Measurements from ENCODE around the gene SMIM9.

SMIM9 gene

DNA sequence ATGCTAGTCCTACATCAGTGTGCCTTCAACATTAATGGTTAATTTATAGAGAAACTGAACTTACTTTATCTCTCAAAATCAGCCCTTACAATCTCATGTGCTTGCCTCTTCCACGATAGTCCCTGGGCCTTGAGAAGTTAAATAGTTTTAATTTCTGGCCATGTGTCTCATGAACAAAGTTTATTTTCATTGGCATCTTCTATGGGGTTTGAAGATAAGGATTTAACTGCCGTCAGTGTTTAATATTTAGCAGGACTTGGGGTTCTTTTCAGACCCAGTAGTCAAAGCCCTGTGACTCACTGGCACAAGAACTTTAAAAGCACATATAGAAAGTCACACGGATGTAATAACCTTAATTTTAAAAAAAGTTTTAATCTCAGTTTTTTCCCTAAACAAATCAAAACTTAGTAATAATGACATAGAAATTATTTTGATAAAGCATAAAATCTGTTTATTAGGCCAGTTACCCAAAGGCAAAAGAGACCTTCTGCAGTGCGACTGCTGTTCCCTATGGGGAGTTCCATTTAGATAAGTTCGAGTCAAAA, 19.1 kb downstream of the SMIM9 start:
- DNase-seq (ENCODE audit: low spot score), result peak; percentile 34

DNA sequence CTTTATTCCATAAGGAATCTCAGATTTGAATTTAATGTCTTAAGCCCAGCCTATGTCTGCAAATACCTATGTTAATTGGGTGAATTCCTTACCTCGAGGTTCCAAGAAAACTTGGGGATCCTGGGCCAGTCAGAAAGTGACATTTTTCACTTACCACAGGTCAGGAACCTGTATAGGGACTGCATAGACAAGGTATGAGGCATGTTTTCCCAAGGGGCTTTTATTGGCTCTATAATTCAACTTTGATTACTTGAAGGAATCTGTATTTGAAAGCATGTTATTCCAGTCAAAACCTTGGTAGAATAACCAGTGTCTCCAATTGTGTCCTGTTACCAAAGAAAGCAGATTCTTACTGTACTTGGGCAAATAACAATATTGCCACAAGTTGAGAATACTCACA, 20.7 kb downstream of the SMIM9 start:
- DNase-seq (ENCODE audit: low spot score), result no peak

DNA sequence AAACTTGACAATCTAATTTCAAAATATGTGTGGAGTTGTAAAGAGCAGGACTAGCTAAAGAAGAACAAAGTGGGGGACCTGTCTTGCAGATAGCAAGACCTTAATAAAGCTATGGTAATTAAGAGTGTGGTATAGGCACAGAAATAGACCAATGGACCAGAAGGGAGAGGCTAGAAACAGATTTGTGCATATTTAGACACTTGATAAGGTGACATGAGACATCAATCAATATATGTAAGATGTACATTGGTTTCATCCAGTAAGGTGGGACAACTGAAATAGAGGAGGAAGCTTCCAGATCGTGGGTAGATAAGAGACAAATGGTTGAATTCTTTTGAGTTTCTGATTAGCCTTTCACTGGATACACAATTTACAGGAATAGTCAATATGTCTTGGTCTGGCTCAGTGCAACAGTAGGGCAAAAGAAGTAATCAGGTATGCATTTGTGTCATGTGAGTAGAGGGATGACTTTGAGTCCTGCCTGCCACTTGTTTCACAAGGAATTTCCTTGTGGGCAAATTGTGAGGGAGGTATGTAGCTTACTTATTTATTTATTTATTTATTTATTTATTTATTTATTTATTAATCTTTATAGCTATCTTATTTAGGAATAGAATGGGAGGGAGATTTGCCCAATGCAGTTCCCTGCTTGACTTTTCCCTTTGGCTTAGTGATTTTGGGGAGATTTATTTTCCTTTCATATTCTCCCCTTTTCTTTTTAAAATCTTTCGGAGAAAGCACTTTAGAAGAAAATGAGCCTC, 21.9 kb downstream of the SMIM9 start:
- no peak for DNase-seq (ENCODE audit: low spot score)

DNA sequence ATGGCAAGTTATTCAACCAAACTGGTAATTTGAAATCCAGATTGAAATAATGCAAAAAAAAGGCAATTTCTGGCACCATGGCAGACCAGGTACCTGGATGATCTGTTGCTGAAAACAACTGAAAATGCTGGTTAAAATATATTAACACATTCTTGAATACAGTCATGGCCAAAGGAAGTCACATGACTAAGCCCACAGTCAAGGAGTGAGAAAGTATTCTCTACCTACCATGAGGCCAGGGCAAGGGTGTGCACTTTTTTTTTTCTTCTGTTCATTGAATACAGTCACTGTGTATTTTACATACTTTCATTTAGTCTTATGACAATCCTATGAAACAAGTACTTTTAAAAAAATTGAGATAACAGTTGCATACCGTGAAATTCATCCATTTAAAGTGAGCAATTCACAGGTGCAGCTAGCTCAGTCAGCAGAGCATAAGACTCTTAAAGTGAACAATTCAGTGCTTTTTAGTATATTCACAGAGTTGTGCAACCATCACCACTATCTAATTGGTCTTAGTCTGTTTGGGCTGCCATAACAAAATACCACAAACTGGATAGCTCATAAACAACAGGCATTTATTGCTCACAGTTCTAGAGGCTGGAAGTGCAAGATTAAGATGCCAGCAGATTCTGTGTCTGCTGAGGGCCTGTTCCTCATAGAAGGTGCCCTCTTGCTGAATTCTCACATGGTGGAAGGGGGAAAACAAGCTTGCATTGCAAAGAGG, 24.4 kb downstream of the SMIM9 start:
- DNase-seq (ENCODE audit: low spot score), result no peak

DNA sequence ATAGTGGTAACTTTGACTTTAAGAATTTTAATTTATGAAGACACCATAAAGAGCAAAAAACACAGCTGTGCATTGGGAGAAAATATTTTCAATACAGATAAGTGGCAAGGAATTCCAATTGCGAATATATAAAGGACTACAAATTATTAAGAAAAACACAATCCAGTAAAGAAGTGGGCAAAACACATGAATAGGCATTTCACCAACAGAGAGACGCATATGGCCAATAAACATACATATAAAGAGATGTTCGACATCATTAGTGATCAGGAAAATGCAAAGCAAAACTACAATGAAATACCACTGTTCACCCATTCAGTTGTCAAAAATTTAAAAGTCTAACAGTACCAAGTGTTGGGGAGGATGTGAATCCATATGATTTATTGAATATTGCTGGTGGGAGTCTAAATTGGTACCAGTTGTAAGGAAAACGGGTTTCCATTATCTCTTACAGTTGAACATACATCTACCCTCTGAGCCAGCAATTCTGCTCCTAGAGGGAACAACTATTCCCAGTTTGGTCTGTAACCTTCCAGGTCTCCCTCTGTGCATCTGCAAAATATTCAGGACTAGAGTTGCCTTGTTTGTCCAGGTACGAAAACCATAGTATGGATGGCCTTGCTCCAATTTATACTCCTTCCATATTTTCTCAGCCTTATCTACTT, 27.5 kb downstream of the SMIM9 start:
- DNase-seq (ENCODE audit: low spot score), result no peak

DNA sequence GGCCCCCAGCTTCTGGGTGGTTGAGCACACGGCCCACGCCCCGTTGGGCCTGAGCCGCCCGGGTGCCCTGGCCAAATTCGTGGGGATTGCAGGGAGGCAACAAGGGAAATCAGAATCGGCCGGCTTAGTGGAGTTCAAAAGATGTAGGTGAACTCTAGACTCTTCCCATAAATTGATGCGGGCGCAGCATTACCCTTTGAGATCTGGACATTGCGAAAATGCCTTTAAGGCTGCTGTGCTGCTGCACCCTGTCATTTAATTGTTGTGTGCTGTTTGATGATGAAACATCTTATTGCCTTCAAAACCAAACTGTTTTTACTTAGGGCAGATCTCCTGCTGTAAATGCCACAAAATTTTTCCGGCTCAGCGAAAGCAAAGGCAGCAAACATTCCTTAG, 28.8 kb downstream of the SMIM9 start:
- DNase-seq (ENCODE audit: low spot score), result peak; percentile 27

DNA sequence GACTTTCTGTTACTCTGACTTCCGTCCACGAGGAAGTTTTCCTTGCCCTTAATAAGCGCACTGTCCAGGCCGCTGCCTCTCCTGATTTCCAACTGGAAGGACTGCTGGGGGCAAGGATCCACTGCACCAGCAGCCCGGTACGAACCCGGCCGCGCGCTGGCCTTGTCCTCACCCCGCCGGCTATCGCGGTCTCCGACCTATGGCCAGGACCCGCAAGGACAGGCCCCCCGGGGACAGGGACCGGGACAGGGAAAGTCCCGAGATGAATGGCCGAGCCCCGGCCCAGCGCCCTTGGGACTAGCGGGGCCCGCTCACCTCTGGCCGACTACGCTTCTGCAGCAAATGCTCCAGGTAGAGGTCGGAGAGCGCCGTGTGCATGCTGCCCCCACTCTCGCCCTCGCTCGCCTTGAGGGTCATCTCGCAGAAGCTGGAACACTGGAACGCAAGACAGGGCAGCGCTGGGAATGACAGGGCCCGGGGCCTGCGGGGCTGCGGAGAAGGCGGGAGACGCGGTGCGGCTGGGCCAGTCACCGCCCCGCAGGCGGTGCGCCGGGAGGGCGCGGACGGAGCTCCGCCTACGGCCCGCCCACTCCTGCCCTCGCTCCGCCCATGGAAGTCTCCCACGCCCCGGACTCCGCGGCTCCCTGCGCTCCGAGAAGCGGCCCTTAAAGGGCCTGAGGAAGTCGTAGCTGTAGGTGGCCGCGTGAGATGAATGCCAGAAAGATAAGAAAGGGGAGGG, 29.3 kb downstream of the SMIM9 start, which contains the start of gene MPP1:
Gene MPP1, minus strand, starts transcription at position 529 of the 739 bp plus-strand sequence. Its CDS starts 112 bp downstream, at position 417.
- DNase-seq (ENCODE audit: low spot score), result peak; percentile 70

DNA sequence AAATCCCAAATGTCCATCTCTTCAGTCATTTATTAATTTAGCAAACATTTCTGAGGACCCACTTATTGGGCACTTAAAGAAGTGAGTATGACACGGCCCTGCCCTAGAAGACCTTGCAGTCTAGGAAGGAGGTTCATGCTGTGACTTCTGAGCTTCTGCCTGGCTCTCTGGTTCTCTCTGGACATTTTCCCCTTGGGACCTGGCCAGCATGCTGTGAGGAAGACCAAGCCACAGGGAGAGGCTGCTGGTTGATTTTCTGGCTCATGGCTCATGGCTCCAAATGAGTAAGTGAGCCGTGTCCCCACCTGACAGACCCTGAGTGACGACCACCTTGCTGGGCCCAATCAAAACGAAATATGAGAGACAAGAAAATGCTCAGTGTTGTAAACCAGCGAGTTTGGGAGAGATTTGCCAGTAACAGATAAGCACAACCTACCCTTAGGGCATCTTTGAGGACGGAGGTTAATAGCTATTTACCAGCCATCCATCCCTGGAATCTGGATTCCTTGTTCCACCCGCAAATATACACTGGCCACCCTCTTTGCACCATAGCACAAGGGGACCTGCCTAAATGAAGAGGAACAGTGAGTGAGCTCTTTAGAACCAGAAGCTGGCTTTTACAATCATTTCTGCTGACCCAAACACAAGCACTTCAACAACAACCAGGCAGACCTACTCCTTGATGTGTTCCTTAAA, 30.1 kb downstream of the SMIM9 start:
- no peak for DNase-seq (ENCODE audit: low spot score)

DNA sequence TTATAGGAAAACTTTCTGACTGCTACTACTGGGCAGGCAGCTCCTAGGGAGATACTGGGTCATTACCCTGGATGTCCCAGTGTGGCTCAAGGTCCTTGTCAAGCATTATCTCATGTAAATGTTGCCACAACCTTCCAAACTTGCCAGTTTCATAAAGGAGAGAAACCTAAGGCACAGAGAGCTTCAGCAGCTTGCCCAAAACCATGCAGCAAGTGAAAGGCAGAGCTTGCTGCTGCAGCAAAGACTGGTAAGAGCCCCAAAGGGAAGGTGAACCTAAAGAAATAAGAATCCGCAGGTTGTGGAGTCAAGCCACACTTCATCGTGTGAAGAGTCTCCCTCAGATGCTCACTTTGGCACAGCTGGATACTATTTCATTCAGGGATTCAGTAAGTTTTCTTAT, 31.5 kb downstream of the SMIM9 start:
- no peak for DNase-seq (ENCODE audit: low spot score)

DNA sequence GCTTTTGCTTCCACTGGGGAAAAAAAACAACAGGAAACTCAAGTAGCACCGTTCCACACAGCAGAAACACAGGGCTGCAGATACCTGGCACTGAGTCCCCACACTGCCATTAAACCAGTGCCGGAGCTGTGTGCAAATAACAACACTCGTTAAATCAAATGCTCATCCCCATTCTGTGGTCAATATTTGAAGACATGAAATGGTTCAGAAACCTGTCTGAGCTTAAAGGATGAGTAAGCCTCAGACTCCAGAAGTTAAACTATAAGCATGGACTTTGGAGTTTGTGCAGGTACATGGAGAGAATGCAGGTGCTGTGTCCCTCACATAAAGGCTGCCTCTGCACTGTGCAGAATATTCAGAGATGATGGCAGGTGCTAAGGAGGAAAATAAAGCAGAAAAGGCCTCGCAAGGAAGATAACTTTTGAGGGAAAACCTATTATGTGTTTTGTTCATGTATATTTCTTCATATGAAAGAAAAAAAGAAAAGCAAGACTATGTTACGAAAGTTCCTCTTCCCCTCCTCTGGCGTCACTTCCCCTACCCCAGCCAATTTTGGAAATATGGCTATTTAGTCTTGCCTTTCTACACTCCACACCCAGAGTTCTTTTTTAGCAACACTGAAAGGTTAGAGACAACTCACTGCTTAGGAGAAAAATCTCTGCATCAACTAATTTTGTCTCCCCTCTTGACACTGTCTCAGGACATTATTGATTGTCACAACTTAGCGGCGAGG, 33.8 kb downstream of the SMIM9 start:
- DNase-seq (ENCODE audit: low spot score), result no peak

DNA sequence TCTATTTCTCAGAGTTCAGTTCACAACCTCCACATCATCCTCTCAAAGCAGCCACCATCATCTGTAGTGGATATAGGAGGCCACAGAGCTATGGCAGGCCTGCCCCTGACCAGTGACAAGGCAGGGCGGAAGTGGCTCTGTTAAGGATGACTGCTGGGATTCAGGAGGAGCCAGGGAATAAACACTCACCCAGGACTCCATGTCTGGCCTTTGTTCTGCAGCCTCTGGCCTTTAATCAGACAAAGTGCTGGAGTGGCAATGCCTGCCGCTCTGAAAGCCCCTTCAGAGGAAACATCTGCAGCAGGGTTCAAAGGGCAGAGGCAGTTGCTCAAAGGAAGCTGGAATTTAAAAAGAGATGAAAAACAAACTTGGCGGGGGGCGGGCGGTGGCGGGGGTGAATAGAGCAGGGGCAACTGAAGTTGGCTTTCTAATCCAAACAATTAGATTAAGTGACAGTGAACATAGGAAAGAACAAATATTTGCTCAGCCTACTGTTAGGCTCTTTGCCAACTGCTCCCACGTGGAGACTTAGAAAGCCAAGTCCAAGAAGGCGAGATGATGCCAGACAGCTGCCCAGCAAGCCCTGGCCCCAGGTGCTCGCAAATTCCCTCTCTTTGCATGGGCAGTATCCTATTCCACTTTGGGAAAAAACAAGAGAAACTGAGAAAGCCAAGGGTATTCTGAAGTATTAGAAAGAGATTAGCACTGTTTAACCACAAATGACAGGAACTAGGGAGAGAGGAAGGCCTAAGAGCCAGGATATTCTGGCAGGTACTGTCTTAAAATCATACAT, 34.7 kb downstream of the SMIM9 start:
- no peak for DNase-seq (ENCODE audit: low spot score)

DNA sequence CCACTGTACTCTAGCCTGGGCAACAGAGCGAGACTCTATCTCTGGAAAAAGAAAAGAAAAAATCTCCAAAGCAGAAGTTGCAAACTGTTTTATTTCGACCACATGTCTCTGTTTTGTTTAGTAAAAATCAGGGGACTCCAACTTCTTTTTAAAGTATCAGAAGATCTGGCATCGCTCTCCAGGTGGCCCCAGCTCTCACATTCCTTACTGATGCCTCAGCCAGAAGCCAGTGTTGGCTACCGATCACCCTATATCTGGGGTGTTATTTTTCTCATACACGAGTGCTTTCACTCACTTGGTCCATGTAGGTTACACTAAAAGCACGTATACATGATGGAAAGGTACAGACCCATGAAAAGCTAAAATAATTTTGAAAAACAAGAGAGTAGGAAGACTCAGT, 37.5 kb downstream of the SMIM9 start:
- DNase-seq (ENCODE audit: low spot score), result no peak

DNA sequence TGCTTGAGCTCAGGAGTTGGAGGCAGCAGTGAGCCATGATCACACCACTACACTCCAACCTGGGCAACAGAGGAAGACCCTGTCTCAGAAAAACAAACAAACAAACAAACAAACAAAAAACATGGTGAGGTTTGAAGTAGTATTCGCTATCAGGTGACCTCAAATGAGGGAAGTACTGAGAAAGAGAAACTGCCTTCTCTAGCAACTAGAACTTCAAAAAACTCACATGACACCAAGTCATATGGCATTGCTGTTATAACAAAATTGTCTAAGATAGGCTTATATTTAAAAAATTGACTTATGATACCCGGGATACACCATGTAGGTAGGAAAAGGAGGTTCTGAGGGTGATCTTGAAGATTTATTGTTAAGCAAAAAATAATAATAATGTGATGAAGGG, 39.4 kb downstream of the SMIM9 start:
- no peak for DNase-seq (ENCODE audit: low spot score)

DNA sequence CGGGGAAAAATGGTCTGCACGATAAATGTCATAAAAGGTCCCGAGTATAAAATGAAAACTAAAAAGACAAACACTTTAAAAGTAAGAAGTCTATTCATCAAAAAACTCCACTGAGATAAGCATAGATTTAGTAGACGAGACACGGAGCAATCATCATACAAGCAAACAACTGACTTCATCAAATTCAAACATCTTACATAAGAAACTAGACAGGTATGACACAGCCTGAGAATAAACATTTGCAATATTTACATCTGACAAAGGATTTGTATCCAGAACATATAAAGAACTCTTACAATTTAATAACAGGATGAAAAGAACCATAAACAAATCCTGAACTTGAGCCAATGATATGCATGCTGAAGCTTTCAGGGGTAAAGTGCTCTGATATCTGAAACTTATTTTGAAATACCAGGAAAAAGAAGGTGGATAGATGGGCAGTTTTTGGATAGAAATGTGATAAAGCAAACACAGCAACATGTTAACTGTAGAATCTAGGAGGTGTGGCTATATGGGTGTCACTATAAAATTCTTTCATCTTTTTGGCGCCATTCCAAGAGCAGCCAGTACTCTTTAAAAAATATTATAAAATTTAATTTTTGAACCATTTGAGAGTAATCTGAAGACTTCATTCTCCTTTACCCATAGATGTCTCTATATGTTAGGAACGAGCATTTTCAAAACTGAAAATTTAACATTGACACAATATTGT, 41.2 kb downstream of the SMIM9 start:
- no peak for DNase-seq (ENCODE audit: low spot score)

DNA sequence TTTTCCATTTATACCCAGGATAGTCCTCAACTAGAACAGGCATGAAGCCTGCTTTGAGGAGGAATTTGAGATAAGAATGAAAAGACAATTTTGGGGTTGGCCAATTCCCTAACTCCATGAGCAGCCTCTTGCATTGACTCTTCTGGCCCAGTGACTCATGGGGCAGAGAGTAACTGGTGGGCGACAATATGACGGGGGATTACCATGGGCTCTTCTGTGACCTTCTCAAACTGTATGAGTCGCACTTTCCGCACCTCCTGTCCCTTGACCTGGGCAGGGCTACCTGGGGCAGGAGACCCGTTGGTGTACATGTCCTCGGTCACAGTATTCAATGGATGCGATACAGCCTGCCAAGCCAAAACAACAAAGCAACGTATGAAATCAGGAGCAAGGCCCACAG, 42.5 kb downstream of the SMIM9 start:
- DNase-seq (ENCODE audit: low spot score), result no peak

DNA sequence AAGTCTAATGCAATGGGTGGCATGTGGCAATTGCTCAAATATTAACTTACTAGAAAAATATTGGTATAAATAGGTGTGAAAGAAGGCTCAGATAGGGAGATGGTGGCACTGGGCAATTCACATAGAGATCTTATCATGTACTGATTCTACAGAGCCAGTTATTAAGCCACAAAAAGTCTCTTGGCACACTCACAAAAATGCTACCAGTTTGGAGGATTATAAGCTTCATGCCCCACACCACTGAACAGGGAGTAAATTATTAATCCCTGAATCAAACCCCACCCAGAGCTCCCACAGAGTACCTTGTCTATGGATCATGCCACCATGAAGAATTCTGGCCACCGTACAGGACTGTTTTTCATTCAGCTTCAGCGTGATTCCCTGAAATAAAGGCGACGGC, 43.0 kb downstream of the SMIM9 start:
- no peak for DNase-seq (ENCODE audit: low spot score)

DNA sequence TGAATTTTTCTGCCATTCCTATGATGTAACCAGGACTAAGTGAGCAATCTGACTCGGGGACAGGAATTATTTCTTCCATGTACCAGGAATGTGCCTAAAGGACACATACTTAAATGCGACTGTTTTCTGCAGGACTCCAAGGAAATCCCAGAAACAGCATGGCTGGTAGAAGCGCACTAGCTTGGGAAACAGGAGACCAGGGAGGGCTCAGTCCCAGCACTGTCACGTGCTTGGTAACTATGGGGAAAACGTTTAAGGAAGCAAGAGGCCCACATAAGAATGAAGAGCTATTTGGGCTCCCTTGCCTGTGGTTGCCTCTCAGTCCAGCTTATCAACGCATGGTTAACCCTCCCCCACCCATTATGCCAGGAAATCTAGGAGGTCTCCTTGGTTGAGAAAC, 48.7 kb downstream of the SMIM9 start:
- DNase-seq (ENCODE audit: low spot score), result no peak

DNA sequence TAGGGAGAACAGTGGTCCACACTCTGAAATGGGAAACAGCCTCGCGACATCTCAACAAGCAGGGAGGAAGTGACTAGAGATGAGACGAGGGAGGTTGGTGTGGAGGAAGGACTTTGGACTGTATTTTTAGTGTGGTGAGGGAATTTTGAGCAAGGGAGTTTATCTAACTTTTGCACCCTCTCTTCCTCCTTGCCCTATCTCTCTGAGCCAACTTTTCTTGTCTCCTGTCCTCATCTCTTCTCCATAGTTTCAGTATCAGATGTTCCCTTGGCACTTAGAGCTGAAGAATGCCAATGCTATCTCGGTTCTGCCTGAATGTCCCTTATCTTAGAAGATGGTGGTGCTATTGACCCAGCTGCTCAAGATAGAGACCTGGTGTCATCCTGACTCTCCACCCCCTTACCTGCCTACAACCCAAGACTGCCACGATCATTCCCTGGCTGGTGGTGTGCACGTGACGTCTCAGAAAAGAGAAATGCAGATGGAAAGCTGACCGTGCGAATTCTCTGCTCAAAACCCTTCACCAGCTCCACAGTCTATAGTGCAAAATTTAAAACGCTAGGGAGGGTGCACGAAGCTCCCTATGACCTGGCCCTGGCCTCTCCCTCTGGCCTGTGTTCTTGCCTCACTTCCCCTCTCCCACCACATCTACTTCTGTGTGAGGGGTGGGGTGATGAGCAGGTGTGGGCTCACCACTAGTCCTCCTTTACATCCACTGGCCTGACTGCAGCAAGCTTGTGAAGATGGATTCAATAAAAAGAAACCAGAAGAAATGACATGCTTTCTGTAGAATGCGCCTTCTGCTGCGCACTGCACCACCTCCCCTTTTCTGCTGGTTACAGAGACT, 50.1 kb downstream of the SMIM9 start:
- DNase-seq (ENCODE audit: low spot score), result no peak

Data from hepatic stellate cell (primary cell).